OCI-LY3 (cell line): Measurements from ENCODE around the gene SVOPL.
A peak's percentile ranks its signal among the peaks of the same experiment; 100 is the strongest.

ENCODE experiments used
- H2AFZ ChIP-seq: fragments of 200-600, 300-600 bp; shearing (Covaris generic); 2 replicates; pipeline ENCODE4 v1.6.0; 2014; ENCODE audit warnings: antibody characterized with exemption, low read depth, low read length
- H3K27ac ChIP-seq: fragments of 200-600, 300-600 bp; sonication (generic); 2 replicates; pipeline ENCODE4 v1.5.1; 2014; ENCODE audit warnings: mild to moderate bottlenecking, low read length, moderate library complexity, mixed read lengths
- H3K27me3 ChIP-seq: fragments of 200-600, 300-600 bp; sonication (generic); 2 replicates; pipeline ENCODE4 v1.6.1; 2014; ENCODE audit warnings: low read depth, low read length, mixed read lengths
- H3K36me3 ChIP-seq: fragments of 200-600, 300-600 bp; sonication (generic); replicated peaks from 2 replicates; pipeline ENCODE3; 2014; ENCODE audit warnings: low read depth, low read length, mixed read lengths
- H3K4me1 ChIP-seq: fragments of 300-600, 200-600 bp; sonication (generic); 2 replicates; pipeline ENCODE4 v1.6.1; 2014; ENCODE audit warnings: low read length, mixed read lengths
- H3K4me2 ChIP-seq: fragments of 200-600, 300-600 bp; sonication (generic); 2 replicates; pipeline ENCODE4 v1.6.1; 2014; ENCODE audit warnings: low read length, mixed read lengths
- H3K4me3 ChIP-seq: fragments of 300-600, 200-600 bp; sonication (generic); 2 replicates; pipeline ENCODE4 v1.5.1; 2014; ENCODE audit warnings: antibody characterized with exemption, mild to moderate bottlenecking, low read length, moderate library complexity
- H3K79me2 ChIP-seq: fragments of 300-600, 200-600 bp; shearing (Covaris generic); 2 replicates; pipeline ENCODE4 v1.6.1; 2014; ENCODE audit warnings: mild to moderate bottlenecking, low read length, mixed read lengths
- H3K9ac ChIP-seq: fragments of 300-600, 200-600 bp; shearing (Covaris generic); 2 replicates; pipeline ENCODE4 v1.6.0; 2014; ENCODE audit warnings: mild to moderate bottlenecking, low read length, moderate library complexity
- H3K9me3 ChIP-seq: fragments of 200-600, 300-600 bp; shearing (Covaris generic); 2 replicates; pipeline ENCODE4 v1.6.1; 2014; ENCODE audit warnings: low read length, mixed read lengths; ENCODE audit not compliant: insufficient read depth
- H4K20me1 ChIP-seq: fragments of 200-600, 300-600 bp; sonication (generic); 2 replicates; pipeline ENCODE4 v1.6.1; 2016; ENCODE audit warnings: low read length, mixed read lengths; ENCODE audit not compliant: insufficient read depth
- CTCF ChIP-seq: fragments of 200-600, 300-600 bp; sonication (generic); IDR thresholded peaks from 2 replicates; pipeline ENCODE4 v1.5.1; 2014; ENCODE audit warnings: antibody characterized with exemption, low read length, low read depth
- EZH2phosphoT487 ChIP-seq: fragments of 200-600 bp; shearing (Covaris generic); IDR thresholded peaks from 2 replicates; pipeline ENCODE4 v1.6.1; 2018; ENCODE audit warnings: antibody characterized with exemption, mixed run types, low read depth

SVOPL gene

GRCh38 chr7:138608275-138608674 lies 92.9 kb downstream of the SVOPL start:
- H3K4me2 ChIP-seq = peak overlapping the region; percentile 69
- H3K27me3 ChIP-seq = no peaks in the 10 kb centered on the region
- no peak for TF ChIP-seq EZH2phosphoT487
- TF ChIP-seq CTCF = no peak
- no peaks in the 10 kb centered on the region for H3K79me2 ChIP-seq
- H3K9me3 ChIP-seq = peaks cover 4% of the 10 kb centered on the region; the same call in 1 of the 2 replicates
- H3K36me3 ChIP-seq = peaks cover 2% of the 10 kb centered on the region
- peak overlapping the region; percentile 46 for H3K4me3 ChIP-seq
- no peak overlapping the region for H3K27ac ChIP-seq
- H4K20me1 ChIP-seq = no peaks in the 10 kb centered on the region
- 0 out of 2 replicates have a peak overlapping the region, but pooled peaks have one; percentile 45 for H2AFZ ChIP-seq
- H3K4me1 ChIP-seq = peaks cover 15% of the 10 kb centered on the region
- H3K9ac ChIP-seq = no peak overlapping the region

GRCh38 chr7:138607216-138608126 lies 93.7 kb downstream of the SVOPL start:
- TF ChIP-seq CTCF (no peak), EZH2phosphoT487 (no peak)
- H3K27ac ChIP-seq = no peak overlapping the region
- H4K20me1 ChIP-seq = no peaks in the 10 kb centered on the region
- H2AFZ ChIP-seq = no peak overlapping the region
- H3K27me3 ChIP-seq = no peaks in the 10 kb centered on the region
- H3K4me2 ChIP-seq = peak overlapping the region; percentile 69
- H3K9me3 ChIP-seq = peaks cover 4% of the 10 kb centered on the region; the same call in 1 of the 2 replicates
- peaks cover 15% of the 10 kb centered on the region for H3K4me1 ChIP-seq
- peak overlapping the region; percentile 46 for H3K4me3 ChIP-seq
- H3K36me3 ChIP-seq = peaks cover 2% of the 10 kb centered on the region
- H3K79me2 ChIP-seq = no peaks in the 10 kb centered on the region
- H3K9ac ChIP-seq = no peak overlapping the region

GRCh38 chr7:138606236-138606635 lies 94.9 kb downstream of the SVOPL start:
- Histone ChIP-seq H3K9ac (no peak overlapping the region), H3K4me3 (no peak overlapping the region), H3K79me2 (no peaks in the 10 kb centered on the region), H3K27ac (no peak overlapping the region), H3K4me1 (peaks cover 15% of the 10 kb centered on the region), H4K20me1 (no peaks in the 10 kb centered on the region), H3K9me3 (peaks cover 4% of the 10 kb centered on the region; the same call in 1 of the 2 replicates), H3K4me2 (no peak overlapping the region), H3K36me3 (peaks cover 2% of the 10 kb centered on the region), H2AFZ (no peak overlapping the region), H3K27me3 (no peaks in the 10 kb centered on the region)
- TF ChIP-seq EZH2phosphoT487 = no peak
- TF ChIP-seq CTCF = no peak

DNA sequence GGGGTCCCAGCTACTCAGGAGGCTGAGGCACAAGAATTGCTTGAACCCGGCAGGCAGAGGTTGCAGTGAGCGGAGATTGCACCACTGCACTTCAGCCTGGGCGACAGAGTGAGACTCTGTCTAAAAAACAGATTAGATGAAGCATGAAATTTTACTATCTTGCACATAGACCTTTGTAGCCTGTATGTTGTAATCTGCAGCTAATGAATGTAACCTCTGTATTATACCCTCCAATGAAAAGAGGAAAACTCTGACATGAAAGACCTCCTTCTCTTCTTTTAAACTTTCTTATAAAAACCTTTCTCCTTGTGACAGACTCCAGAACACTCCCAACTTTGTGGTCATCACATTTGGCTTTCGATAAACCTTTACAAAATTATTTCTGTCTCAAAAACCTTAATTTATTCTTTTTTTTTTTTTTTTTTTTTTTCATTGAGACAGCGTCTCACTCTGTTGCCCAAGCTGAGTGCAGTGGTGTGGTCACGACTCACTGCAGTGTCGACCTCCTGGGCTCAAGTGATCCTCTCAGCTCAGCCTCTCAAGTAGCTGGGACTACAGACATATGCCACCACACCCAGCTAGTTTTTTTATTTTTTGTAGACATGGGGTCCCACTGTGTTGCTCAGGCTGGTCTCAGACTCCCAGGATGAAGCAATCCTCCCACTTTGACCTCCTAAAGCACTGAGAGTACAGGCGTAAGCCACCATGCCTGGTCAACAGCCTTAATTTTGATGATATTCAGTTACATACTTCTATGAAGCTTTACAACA lies 97.4 kb downstream of the SVOPL start:
- Histone ChIP-seq H3K4me1 (peaks cover 14% of the 10 kb centered on the region), H3K9ac (no peak overlapping the region), H3K9me3 (peaks cover 4% of the 10 kb centered on the region; the same call in 1 of the 2 replicates), H3K27me3 (no peaks in the 10 kb centered on the region), H3K4me2 (no peak overlapping the region), H4K20me1 (no peaks in the 10 kb centered on the region), H2AFZ (no peak overlapping the region), H3K4me3 (no peak overlapping the region), H3K79me2 (no peaks in the 10 kb centered on the region), H3K27ac (no peak overlapping the region), H3K36me3 (peaks cover 2% of the 10 kb centered on the region)
- TF ChIP-seq EZH2phosphoT487 (no peak), CTCF (no peak)
